Measurements from ENCODE around the gene PHF21B.

Gene PHF21B

GRCh38 chr22:44952863-44953746 lies 56.7 kb downstream of the PHF21B start:
- Histone ChIP-seq H3K4me3 (ENCODE audit: low read length) (no peak overlapping the region), H3K9me3 (replicated peaks; ENCODE audit: low read length) (no peaks in the 10 kb centered on the region), H3K9ac (ENCODE audit: low read depth, low read length) (no peak overlapping the region), H3K4me2 (ENCODE audit: low read length) (no peak overlapping the region), H3K27me3 (ENCODE audit: control insufficient read depth, insufficient read depth, low read length) (peaks cover 27% of the 10 kb centered on the region), H3K4me1 (ENCODE audit: control insufficient read depth, insufficient read depth, low read length) (no peaks in the 10 kb centered on the region), H3K36me3 (ENCODE audit: insufficient read depth, low read length) (no peaks in the 10 kb centered on the region)

DNA sequence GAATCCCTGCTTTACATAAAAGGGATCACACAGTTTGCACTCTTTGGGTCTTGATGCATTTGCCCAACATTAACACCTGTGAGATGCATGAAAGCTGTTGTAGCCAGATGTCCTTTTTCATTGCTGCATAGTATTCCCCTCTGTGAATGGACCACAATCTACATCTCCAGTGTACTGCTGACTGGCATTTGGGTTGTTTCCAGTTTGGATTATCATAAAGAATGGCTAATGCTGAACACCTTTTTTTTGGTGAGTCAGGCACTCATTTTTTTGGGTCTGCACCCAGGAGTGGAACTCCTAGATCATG lies 58.3 kb downstream of the PHF21B start:
- H3K4me3 ChIP-seq (ENCODE audit: low read length) = no peak overlapping the region
- H3K27me3 ChIP-seq (ENCODE audit: control insufficient read depth, insufficient read depth, low read length) = peaks cover 27% of the 10 kb centered on the region
- no peak overlapping the region for H3K4me2 ChIP-seq (ENCODE audit: low read length)

DNA sequence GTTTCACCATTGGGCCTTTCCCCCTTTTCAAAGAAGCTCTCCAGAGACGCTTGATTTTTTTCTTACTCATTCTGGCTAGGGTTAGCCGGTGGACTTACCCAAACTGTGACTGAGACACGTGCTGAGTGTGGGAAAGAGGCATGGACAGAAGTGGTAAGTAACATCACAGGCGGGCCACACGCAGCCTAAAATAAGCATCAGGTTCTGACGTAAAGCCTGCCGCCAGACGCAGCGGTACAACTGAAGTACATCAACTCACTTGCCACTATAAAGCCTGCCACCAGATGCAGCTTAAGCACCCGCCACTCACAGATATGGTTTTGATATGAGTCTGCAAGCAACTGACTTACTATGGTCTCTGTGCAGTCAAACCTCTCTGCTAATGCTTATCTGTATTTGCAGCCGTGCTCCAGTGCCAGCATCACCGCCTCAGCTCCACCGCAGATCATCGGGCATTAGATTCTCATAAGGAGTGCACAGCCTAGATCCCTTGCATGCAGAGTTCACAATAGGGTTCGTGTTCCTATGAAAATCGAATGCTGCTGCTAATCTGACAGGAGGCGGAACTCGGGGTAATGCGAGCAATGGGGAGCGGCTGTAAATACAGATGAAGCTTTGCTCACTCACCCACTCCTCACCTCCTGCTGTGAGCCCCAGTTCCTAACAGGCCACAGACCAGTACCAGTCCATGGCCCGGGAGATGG lies 58.8 kb downstream of the PHF21B start:
- H3K4me3 ChIP-seq (ENCODE audit: low read length) = no peak overlapping the region
- H3K9me3 ChIP-seq (replicated peaks; ENCODE audit: low read length) = no peaks in the 10 kb centered on the region
- no peaks in the 10 kb centered on the region for H3K4me1 ChIP-seq (ENCODE audit: control insufficient read depth, insufficient read depth, low read length)
- peaks cover 26% of the 10 kb centered on the region for H3K27me3 ChIP-seq (ENCODE audit: control insufficient read depth, insufficient read depth, low read length)
- H3K36me3 ChIP-seq (ENCODE audit: insufficient read depth, low read length) = no peaks in the 10 kb centered on the region
- H3K4me2 ChIP-seq (ENCODE audit: low read length) = no peak overlapping the region
- no peak overlapping the region for H3K9ac ChIP-seq (ENCODE audit: low read depth, low read length)

More for the DNA sequence above, 58.3 kb downstream of the PHF21B start:
- Histone ChIP-seq H3K4me1 (ENCODE audit: control insufficient read depth, insufficient read depth, low read length) (no peaks in the 10 kb centered on the region), H3K9ac (ENCODE audit: low read depth, low read length) (no peak overlapping the region), H3K9me3 (replicated peaks; ENCODE audit: low read length) (no peaks in the 10 kb centered on the region), H3K36me3 (ENCODE audit: insufficient read depth, low read length) (no peaks in the 10 kb centered on the region)

GRCh38 chr22:44947846-44948245 lies 62.0 kb downstream of the PHF21B start:
- no peaks in the 10 kb centered on the region for H3K9me3 ChIP-seq (replicated peaks; ENCODE audit: low read length)
- H3K4me2 ChIP-seq (ENCODE audit: low read length) = no peak overlapping the region
- no peaks in the 10 kb centered on the region for H3K4me1 ChIP-seq (ENCODE audit: control insufficient read depth, insufficient read depth, low read length)
- peaks cover 7% of the 10 kb centered on the region for H3K27me3 ChIP-seq (ENCODE audit: control insufficient read depth, insufficient read depth, low read length)
- no peak overlapping the region for H3K9ac ChIP-seq (ENCODE audit: low read depth, low read length)
- H3K36me3 ChIP-seq (ENCODE audit: insufficient read depth, low read length) = no peaks in the 10 kb centered on the region
- no peak overlapping the region for H3K4me3 ChIP-seq (ENCODE audit: low read length)

DNA sequence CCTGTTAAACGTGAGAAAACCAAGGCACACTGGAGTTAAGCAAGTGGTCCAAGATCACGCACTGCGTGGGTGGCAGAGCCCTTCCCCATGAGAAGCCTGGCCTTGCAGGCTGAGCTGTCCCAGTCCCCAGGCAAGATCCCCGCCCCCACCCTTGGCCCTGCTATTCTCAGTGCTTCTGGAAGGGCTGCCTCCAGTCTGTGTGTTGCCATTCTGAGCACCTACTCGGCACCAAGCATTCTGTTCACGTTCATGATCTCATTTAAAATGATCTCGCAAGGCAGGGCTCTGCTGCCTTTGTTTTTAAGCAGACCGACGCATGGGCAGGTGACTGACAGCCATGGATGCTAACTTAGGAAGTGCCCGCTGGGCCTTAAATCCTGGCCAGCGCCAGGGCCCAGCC lies 62.8 kb downstream of the PHF21B start:
- no peak overlapping the region for H3K4me2 ChIP-seq (ENCODE audit: low read length)
- no peaks in the 10 kb centered on the region for H3K9me3 ChIP-seq (replicated peaks; ENCODE audit: low read length)
- no peak overlapping the region for H3K4me3 ChIP-seq (ENCODE audit: low read length)
- no peak overlapping the region for H3K9ac ChIP-seq (ENCODE audit: low read depth, low read length)
- no peaks in the 10 kb centered on the region for H3K36me3 ChIP-seq (ENCODE audit: insufficient read depth, low read length)
- H3K4me1 ChIP-seq (ENCODE audit: control insufficient read depth, insufficient read depth, low read length) = no peaks in the 10 kb centered on the region
- peaks cover 9% of the 10 kb centered on the region for H3K27me3 ChIP-seq (ENCODE audit: control insufficient read depth, insufficient read depth, low read length)

DNA sequence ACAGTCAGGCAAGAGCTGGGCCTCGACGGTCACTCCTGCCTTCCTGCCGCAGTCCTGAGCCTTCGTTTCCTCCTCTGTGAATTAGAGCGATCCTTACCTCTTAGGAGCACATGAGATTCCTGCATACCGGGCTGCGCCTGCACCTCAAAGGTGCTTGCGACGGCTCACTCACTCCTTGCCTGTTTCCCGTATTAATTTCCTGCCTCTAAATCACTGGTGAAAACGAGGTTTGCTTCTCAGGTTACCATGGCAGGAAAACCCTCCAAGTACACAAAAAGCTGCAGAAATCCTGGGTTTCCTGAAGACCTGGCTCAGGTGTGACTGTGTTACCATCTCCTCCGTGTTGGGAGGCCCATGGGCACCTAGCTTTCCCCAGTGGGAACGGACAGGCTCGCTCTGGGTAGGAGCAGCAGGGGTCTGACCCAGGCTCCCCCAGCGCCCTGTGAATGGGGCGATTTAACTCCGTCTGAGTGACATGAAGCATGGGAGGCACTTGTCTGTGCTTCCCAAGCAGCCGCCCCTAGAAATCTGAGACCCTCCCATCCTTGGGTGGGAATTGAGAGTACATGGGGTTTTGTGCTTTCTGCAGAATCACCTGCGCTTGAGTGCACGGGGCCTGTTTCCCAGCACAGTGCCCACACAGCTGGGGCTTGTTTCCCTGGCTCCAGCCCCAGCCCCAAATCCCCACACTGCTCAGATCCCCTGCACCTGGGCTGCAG lies 64.8 kb downstream of the PHF21B start:
- Histone ChIP-seq H3K4me1 (ENCODE audit: control insufficient read depth, insufficient read depth, low read length) (no peaks in the 10 kb centered on the region), H3K4me2 (ENCODE audit: low read length) (no peak overlapping the region), H3K36me3 (ENCODE audit: insufficient read depth, low read length) (no peaks in the 10 kb centered on the region), H3K27me3 (ENCODE audit: control insufficient read depth, insufficient read depth, low read length) (peaks cover 13% of the 10 kb centered on the region), H3K4me3 (ENCODE audit: low read length) (no peak overlapping the region), H3K9me3 (replicated peaks; ENCODE audit: low read length) (no peaks in the 10 kb centered on the region), H3K9ac (ENCODE audit: low read depth, low read length) (no peak overlapping the region)

DNA sequence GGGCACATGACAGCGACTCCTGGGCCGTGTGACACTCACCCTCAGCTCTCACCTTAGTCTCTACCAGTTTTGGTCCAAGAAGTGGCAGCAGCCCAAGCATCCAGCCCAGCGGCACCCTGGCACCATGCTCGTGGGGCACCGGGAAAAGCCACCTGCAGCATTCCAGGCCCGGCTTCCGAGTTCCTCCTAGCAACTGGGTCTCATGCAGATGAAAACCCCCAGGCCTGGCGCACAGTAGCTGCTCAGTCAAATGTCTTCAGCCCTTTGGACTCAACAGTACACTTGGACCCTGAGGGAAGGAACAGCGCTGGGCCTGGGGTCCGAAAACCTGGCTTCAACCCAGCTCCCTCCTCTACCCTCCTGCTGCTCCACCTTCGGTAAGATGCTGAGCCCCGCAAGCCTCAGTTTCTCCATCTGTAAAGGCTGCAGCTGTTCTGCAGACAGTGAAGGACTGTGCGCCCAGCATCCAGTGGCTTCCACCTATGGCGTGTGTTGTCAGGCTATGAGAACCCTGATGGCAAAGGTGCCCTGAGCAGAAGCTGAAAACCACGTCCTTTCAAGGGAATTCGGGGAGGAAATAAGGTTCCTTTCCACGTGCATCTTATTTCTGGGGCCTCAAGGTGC lies 66.0 kb downstream of the PHF21B start:
- Histone ChIP-seq H3K9ac (ENCODE audit: low read depth, low read length) (no peak overlapping the region), H3K4me3 (ENCODE audit: low read length) (no peak overlapping the region), H3K9me3 (replicated peaks; ENCODE audit: low read length) (no peaks in the 10 kb centered on the region), H3K27me3 (ENCODE audit: control insufficient read depth, insufficient read depth, low read length) (peaks cover 15% of the 10 kb centered on the region), H3K4me1 (ENCODE audit: control insufficient read depth, insufficient read depth, low read length) (no peaks in the 10 kb centered on the region), H3K36me3 (ENCODE audit: insufficient read depth, low read length) (no peaks in the 10 kb centered on the region), H3K4me2 (ENCODE audit: low read length) (no peak overlapping the region)

GRCh38 chr22:44942979-44943700 lies 66.7 kb downstream of the PHF21B start:
- Histone ChIP-seq H3K4me3 (ENCODE audit: low read length) (no peak overlapping the region), H3K36me3 (ENCODE audit: insufficient read depth, low read length) (no peaks in the 10 kb centered on the region), H3K4me1 (ENCODE audit: control insufficient read depth, insufficient read depth, low read length) (no peaks in the 10 kb centered on the region), H3K4me2 (ENCODE audit: low read length) (no peak overlapping the region), H3K9me3 (replicated peaks; ENCODE audit: low read length) (no peaks in the 10 kb centered on the region), H3K9ac (ENCODE audit: low read depth, low read length) (no peak overlapping the region), H3K27me3 (ENCODE audit: control insufficient read depth, insufficient read depth, low read length) (peaks cover 19% of the 10 kb centered on the region)

- Histone ChIP-seq H3K36me3 (ENCODE audit: insufficient read depth, low read length) (no peaks in the 10 kb centered on the region), H3K9ac (ENCODE audit: low read depth, low read length) (no peak overlapping the region), H3K27me3 (ENCODE audit: control insufficient read depth, insufficient read depth, low read length) (peaks cover 19% of the 10 kb centered on the region), H3K4me2 (ENCODE audit: low read length) (no peak overlapping the region), H3K4me3 (ENCODE audit: low read length) (no peak overlapping the region), H3K9me3 (replicated peaks; ENCODE audit: low read length) (no peaks in the 10 kb centered on the region), H3K4me1 (ENCODE audit: control insufficient read depth, insufficient read depth, low read length) (no peaks in the 10 kb centered on the region)
These were observed 67.7 kb downstream of the PHF21B start for GRCh38 chr22:44942056-44942455.

DNA sequence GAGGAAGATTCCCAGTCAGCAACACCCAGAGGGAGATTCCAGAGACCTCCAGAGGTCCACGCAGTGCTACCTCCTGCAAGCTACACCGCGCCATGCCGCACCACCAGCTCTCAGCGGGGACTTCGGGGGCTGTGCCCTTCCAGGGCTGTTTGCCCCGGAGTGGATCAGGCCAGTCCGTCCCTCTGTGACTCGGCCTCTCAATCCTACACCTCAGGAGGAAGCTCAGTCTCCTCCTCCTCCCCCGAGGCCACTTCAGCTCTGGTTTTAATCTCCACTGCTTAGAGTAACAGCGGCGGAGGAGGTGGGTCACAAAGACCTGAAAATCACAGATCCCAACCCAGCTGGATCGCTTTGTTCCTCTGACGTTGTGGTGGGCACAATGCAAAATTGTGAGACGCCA lies 68.6 kb downstream of the PHF21B start:
- Histone ChIP-seq H3K27me3 (ENCODE audit: control insufficient read depth, insufficient read depth, low read length) (peaks cover 19% of the 10 kb centered on the region), H3K36me3 (ENCODE audit: insufficient read depth, low read length) (no peaks in the 10 kb centered on the region), H3K9ac (ENCODE audit: low read depth, low read length) (no peak overlapping the region), H3K4me3 (ENCODE audit: low read length) (no peak overlapping the region), H3K4me2 (ENCODE audit: low read length) (no peak overlapping the region), H3K4me1 (ENCODE audit: control insufficient read depth, insufficient read depth, low read length) (no peaks in the 10 kb centered on the region), H3K9me3 (replicated peaks; ENCODE audit: low read length) (no peaks in the 10 kb centered on the region)

DNA sequence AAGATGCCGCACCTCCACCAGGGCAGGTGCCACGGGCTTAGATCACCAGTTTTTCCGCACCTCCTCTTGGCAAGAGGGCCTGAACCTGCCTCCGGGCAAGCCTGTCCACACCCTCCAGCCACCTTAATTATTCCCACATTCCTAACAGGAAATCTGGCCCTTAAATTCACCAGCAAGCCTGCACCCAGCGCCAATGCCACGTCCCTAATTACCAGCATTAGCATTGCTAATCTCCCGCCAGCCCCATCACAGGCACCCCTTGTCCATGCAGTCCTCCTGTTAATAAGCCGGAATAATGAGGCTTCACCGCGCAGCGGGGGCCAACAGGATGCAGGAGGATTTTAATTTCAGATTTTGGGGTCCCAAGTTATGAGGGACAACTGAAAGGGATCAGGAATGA lies 69.7 kb downstream of the PHF21B start:
- Histone ChIP-seq H3K27me3 (ENCODE audit: control insufficient read depth, insufficient read depth, low read length) (peaks cover 19% of the 10 kb centered on the region), H3K4me3 (ENCODE audit: low read length) (no peak overlapping the region), H3K4me1 (ENCODE audit: control insufficient read depth, insufficient read depth, low read length) (no peaks in the 10 kb centered on the region), H3K36me3 (ENCODE audit: insufficient read depth, low read length) (no peaks in the 10 kb centered on the region), H3K9me3 (replicated peaks; ENCODE audit: low read length) (no peaks in the 10 kb centered on the region), H3K9ac (ENCODE audit: low read depth, low read length) (no peak overlapping the region), H3K4me2 (ENCODE audit: low read length) (no peak overlapping the region)

All from skeletal muscle satellite cell (primary cell).